GM12873 (cell line): ENCODE measurements around the gene SMYD3.

Experiments used
- TF ChIP-seq, protein P1 (sequence below): IDR thresholded peaks from 2 replicates; pipeline ENCODE4 v1.5.1; 2012; ENCODE audit warnings: low read depth, mild to moderate bottlenecking, moderate library complexity, low read length, control low read depth; ENCODE audit not compliant: insufficient read depth; ENCODE audit errors: missing control alignments

The SMYD3 gene

GRCh38 chr1:246187834-246188372 lies 319.2 kb downstream of the SMYD3 start:
- TF ChIP-seq, protein P1, sequence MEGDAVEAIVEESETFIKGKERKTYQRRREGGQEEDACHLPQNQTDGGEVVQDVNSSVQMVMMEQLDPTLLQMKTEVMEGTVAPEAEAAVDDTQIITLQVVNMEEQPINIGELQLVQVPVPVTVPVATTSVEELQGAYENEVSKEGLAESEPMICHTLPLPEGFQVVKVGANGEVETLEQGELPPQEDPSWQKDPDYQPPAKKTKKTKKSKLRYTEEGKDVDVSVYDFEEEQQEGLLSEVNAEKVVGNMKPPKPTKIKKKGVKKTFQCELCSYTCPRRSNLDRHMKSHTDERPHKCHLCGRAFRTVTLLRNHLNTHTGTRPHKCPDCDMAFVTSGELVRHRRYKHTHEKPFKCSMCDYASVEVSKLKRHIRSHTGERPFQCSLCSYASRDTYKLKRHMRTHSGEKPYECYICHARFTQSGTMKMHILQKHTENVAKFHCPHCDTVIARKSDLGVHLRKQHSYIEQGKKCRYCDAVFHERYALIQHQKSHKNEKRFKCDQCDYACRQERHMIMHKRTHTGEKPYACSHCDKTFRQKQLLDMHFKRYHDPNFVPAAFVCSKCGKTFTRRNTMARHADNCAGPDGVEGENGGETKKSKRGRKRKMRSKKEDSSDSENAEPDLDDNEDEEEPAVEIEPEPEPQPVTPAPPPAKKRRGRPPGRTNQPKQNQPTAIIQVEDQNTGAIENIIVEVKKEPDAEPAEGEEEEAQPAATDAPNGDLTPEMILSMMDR, result no peak

- TF ChIP-seq, protein P1, result no peak
Observed at GRCh38 chr1:246184503-246184902, 322.6 kb downstream of the SMYD3 start.

DNA sequence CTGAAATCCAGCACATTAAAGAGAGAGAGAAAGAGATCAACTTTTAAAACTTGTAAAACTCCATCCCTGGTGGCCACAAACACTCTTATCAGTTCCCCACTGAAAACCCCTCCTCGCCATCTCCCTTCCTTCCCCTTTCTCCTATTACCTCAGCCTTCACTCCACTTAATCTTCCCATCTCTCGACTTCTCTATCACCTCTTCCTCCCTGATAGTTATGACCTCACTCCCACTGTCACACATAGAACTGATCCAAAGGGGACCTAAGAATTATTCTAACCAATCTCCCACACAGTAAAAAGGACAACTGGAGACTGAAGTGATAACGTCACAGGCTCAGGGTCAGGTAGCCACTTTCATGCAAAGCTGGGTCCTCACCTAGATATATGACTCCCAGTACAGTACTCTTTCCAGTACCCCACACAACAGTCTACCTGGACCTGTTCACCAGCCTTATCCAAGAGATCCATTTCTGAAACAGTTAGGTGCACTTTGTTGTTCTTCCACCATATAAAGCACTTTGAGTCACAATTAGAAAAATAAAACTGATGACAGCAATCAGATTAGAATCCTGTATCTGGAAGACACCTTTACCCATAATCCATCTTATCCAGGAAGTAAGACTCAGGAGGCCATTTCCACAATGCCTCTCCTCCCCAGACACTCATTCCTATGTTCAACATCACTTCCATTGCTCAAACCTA lies 324.8 kb downstream of the SMYD3 start:
- TF ChIP-seq, protein P1, result no peak

DNA sequence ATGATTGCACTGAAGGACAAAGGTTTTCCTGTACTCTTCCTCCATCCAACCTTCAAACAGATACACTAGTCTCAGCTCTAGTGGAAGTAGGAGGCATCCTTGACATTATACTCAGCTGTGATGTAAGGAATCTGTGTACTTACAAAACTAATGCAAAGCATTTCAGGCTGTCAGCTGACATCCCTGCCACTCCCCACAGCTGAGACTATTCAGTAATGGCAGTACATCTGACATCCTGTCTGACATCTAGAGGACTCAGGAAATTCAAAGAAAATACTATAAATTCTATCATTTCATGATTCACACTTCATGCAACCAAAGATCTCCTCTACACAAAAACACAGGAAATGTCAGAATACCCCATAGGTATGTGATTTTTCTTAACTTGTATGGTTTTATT lies 325.8 kb downstream of the SMYD3 start:
- TF ChIP-seq, protein P1, result no peak

DNA sequence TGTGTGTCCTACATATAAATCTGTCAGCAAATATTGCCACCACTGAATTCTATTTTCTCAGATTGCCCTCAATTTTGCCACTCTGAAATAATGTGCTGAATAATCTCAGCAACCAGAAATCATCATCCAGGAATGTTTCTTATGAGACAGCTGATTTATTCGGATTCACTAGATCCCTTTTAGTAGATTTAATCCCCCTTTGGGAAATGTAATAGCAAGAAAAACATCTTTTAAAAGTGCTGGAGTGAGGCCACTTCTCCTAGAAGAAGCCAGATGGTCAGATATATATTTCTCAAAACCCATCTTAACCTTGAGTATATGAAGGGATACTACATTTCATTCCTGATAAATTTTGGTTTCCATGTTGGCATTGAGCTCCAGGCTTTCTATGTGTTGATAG lies 327.7 kb downstream of the SMYD3 start:
- TF ChIP-seq, protein P1, result no peak

DNA sequence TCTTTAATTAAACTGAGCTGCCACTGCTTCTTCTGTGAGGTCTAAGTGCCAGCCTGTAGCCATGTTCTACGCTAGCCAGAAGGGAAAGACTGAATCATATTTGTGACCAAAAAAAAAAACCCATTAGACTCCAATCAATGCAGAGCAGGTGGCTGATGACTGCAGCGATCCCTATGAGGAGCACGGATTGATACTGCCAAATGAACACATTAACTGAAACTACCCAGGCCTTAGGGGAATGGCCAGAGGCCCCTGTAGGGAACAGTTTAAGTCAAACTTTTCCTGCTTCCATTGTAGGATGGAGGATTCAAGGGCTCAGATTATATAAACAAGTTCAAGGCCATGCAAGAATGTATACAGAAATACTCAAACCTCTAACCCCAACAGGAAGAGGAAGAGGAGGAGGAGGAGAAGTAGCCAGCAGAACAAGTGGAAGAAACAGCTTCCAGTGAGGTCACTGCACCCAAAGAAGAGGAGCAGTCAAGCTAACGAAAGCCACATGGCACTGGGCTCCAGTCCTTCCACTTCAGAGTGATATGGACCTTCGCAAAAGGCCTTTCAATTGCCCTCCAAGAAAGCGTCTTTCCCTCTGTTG lies 328.3 kb downstream of the SMYD3 start:
- TF ChIP-seq, protein P1, result no peak

GRCh38 chr1:246176126-246177024 lies 330.7 kb downstream of the SMYD3 start:
- TF ChIP-seq, protein P1, result no peak
